ENCODE data around the gene LUM.

DNA sequence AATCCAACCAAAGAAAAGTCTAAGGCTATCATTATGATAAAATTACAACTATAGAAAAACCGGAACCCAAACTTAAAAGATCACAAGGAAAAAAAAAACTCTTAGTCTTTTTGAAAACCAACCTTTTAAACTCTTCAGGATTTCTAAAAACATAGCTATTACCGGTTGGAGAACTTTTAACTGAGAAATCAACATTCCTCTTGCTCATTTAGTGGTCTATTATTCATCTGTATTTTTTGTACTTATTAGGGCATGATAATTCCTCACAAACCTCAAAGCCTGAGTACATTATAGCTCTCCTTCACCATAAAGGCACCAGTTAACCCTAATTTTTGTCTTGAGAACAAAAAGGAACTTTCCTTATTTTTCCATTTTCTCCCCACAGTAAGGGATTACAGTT is 10.4 kb downstream of the LUM start:
- TF ChIP-seq CTCF (IDR thresholded peaks at IDR 0.05) (no peak), POLR2A (IDR thresholded peaks at IDR 0.05) (no peak)

All from testis (tissue), 2 donors.